Common myeloid progenitor, CD34-positive (primary cell): ENCODE data around the gene ZNF341.

Experiments used
- CTCF ChIA-PET: fragments of 350-600 bp; sonication (Branson Sonifier 250); formaldehyde crosslinking; loops from one replicate; lab custom pipeline; 2021; ENCODE audit warnings: antibody characterized with exemption; lab: Charles Lee
- POLR2A ChIA-PET: fragments of 350-600 bp; sonication (Branson Sonifier 250); formaldehyde crosslinking; loops from one replicate; lab custom pipeline; 2021; ENCODE audit warnings: antibody characterized with exemption; lab: Charles Lee
- DNase-seq, 3 donors: peaks; one replicate each; pipeline versions ENCODE4 v3.0.0 to v3.0.0-alpha.2; 2013
- H3K27ac ChIP-seq, 2 experiments: 1 replicate in 1 of 2; 2 replicates in 1 of 2; pipeline ENCODE4 v1.7.0; 2013; ENCODE audit warnings: inconsistent platforms in 2 of 2, low read length in 2 of 2, mild to moderate bottlenecking in 2 of 2, low read depth in 1 of 2, moderate library complexity in 1 of 2; ENCODE audit not compliant: severe bottlenecking in 2 of 2, insufficient read depth in 1 of 2, poor library complexity in 1 of 2
- H3K27me3 ChIP-seq, 5 experiments: replicated peaks in 2 of 5; 1 replicate in 3 of 5; 2 replicates in 2 of 5; pipeline versions ENCODE4 v1.6.1 to v1.7.0; 2013; ENCODE audit warnings: low read length in 4 of 5, mild to moderate bottlenecking in 2 of 5, moderate library complexity in 2 of 5, inconsistent platforms in 1 of 5; ENCODE audit not compliant: insufficient read depth in 5 of 5, control insufficient read depth in 4 of 5
- H3K36me3 ChIP-seq, 4 experiments: 1 replicate in 2 of 4; 2 replicates in 2 of 4; pipeline versions ENCODE4 v1.6.1 to v1.7.0; 2013; ENCODE audit warnings: low read length in 3 of 4, control low read depth in 1 of 4, mild to moderate bottlenecking in 1 of 4; ENCODE audit not compliant: control insufficient read depth in 4 of 4, insufficient read depth in 4 of 4
- H3K4me1 ChIP-seq, 4 experiments: 1 replicate in 3 of 4; 2 replicates in 1 of 4; pipeline versions ENCODE4 v1.6.1 to v1.7.1; 2013; ENCODE audit warnings: low read length in 3 of 4, mild to moderate bottlenecking in 3 of 4, control low read depth in 1 of 4, inconsistent platforms in 1 of 4, moderate library complexity in 1 of 4; ENCODE audit not compliant: control insufficient read depth in 4 of 4, insufficient read depth in 4 of 4; ENCODE audit errors: control extremely low read depth in 1 of 4
- H3K4me3 ChIP-seq, 7 experiments: 1 replicate in 4 of 7; 2 replicates in 3 of 7; pipeline versions ENCODE4 v1.5.1 to v1.7.0; 2013; ENCODE audit warnings: mild to moderate bottlenecking in 7 of 7, low read length in 6 of 7, moderate library complexity in 6 of 7, inconsistent platforms in 2 of 7, low read depth in 2 of 7, control low read depth in 1 of 7; ENCODE audit not compliant: insufficient read depth in 4 of 7, control insufficient read depth in 1 of 7; ENCODE audit errors: extremely low read depth in 1 of 7
- H3K9me3 ChIP-seq, 5 experiments: 1 replicate in 4 of 5; 2 replicates in 1 of 5; pipeline versions ENCODE4 v1.6.1 to v1.7.1; 2013; ENCODE audit warnings: low read length in 4 of 5, mild to moderate bottlenecking in 2 of 5, inconsistent platforms in 1 of 5, low read depth in 1 of 5, moderate library complexity in 1 of 5; ENCODE audit not compliant: control insufficient read depth in 4 of 5, insufficient read depth in 2 of 5; ENCODE audit errors: control extremely low read depth in 1 of 5
- WGBS: methylation state at CpG from one replicate; pipeline ENCODE4 v1.1.5; 2013; ENCODE audit not compliant: insufficient coverage; 5-methylcytosine and 5-hydroxymethylcytosine counted together

ZNF341 gene

GRCh38 chr20:33766686-33767085 is 34.9 kb downstream of the ZNF341 start:
- H3K4me3 ChIP-seq = no peak overlapping the region
- no peaks in the 10 kb centered on the region for H3K27me3 ChIP-seq
- no peaks in the 10 kb centered on the region for H3K9me3 ChIP-seq
- 95% methylated on average over 4 of the region's 9 CpGs for WGBS
- CTCF ChIA-PET = interaction anchor here (1.0 kb wide), 1 partner anchor 453 kb away, joined by 3 read pairs; no protein-coding TSS in a partner anchor
- no peaks in the 10 kb centered on the region for H3K4me1 ChIP-seq
- no peak for DNase-seq
- peaks cover 0 to 17% (median 3%) of the 10 kb centered on the region in 4 experiments for H3K36me3 ChIP-seq
- POLR2A ChIA-PET = no interaction called here
- H3K27ac ChIP-seq = no peak overlapping the region

GRCh38 chr20:33767777-33768138 is 36.0 kb downstream of the ZNF341 start:
- no peak for DNase-seq
- 100% methylated on average over 2 of the region's 2 CpGs for WGBS
- peaks cover 0 to 13% (median 3%) of the 10 kb centered on the region in 4 experiments for H3K36me3 ChIP-seq
- H3K4me1 ChIP-seq = no peaks in the 10 kb centered on the region
- no peak overlapping the region for H3K4me3 ChIP-seq
- POLR2A ChIA-PET = no interaction called here
- no peak overlapping the region for H3K27ac ChIP-seq
- H3K27me3 ChIP-seq = no peaks in the 10 kb centered on the region
- CTCF ChIA-PET = no interaction called here
- no peaks in the 10 kb centered on the region for H3K9me3 ChIP-seq

DNA sequence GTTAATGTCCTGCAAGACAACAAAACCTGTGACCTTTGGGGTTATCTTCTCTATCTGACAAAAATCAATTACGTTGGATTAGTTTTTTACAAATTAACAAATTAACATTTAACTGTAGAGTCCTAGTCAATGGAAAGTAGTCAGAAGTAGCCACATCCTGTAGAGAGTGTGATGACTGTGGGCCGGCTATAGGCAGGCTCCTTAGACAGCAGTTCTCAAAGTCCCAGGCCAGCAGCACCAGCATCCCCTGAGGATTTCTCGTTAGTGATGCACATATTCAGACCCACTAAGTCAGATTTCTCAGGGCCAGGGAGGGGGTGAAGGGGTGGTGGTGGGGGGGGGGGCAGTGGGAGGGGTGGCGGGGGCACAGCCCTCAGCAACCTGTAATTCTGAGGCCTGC is 37.2 kb downstream of the ZNF341 start:
- DNase-seq = no peak
- no peaks in the 10 kb centered on the region for H3K4me1 ChIP-seq
- no peaks in the 10 kb centered on the region for H3K9me3 ChIP-seq
- H3K36me3 ChIP-seq = peaks cover 0 to 13% (median 5%) of the 10 kb centered on the region in 4 experiments
- no peaks in the 10 kb centered on the region for H3K27me3 ChIP-seq
- CTCF ChIA-PET = no interaction called here
- POLR2A ChIA-PET = no interaction called here
- H3K27ac ChIP-seq = no peak overlapping the region
- no CpG with 5 or more reads among the region's 4 CpGs for WGBS
- H3K4me3 ChIP-seq = no peak overlapping the region

GRCh38 chr20:33770005-33770404 is 38.2 kb downstream of the ZNF341 start:
- no peaks in the 10 kb centered on the region for H3K9me3 ChIP-seq
- no peaks in the 10 kb centered on the region for H3K4me1 ChIP-seq
- no peaks in the 10 kb centered on the region for H3K27me3 ChIP-seq
- ChIA-PET POLR2A (no interaction called here), CTCF (no interaction called here)
- 98% methylated on average over 7 of the region's 10 CpGs for WGBS
- no peak overlapping the region for H3K27ac ChIP-seq
- no peak overlapping the region for H3K4me3 ChIP-seq
- peaks cover 0 to 13% (median 4%) of the 10 kb centered on the region in 4 experiments for H3K36me3 ChIP-seq
- DNase-seq = no peak

GRCh38 chr20:33771938-33772337 is 40.1 kb downstream of the ZNF341 start:
- no CpG with 5 or more reads among the region's 5 CpGs for WGBS
- Histone ChIP-seq H3K9me3 (no peaks in the 10 kb centered on the region), H3K27me3 (no peaks in the 10 kb centered on the region), H3K27ac (no peak overlapping the region), H3K4me3 (no peak overlapping the region), H3K36me3 (peaks cover 0 to 8% (median 3%) of the 10 kb centered on the region in 4 experiments), H3K4me1 (no peaks in the 10 kb centered on the region)
- ChIA-PET POLR2A (interaction anchor here (0.7 kb wide), 1 partner anchor 89 kb away, joined by 3 read pairs; no protein-coding TSS in a partner anchor), CTCF (interaction anchor here (1.0 kb wide), 1 partner anchor 21 kb away, joined by 3 read pairs; no protein-coding TSS in a partner anchor)
- DNase-seq = no peak

DNA sequence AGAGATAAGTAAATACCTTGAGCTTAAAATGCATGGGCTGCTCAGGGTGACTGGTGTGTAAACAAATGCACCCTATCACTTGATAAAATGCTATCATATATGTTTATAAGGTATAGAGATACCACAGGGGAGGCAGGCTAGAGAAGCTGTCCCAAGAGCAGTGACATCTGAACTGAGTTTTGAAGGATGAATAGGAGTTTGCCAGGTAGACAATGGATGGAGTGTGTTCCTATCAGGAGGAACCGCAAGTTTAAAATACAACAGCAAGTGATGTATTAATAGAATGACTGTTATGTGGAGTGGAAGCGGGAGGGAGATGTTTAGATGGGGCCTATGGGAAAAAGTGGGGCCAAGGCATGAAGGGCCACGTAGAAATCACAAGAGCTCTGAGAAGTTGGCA is 40.6 kb downstream of the ZNF341 start:
- POLR2A ChIA-PET = interaction anchor here (0.7 kb wide), 1 partner anchor 90 kb away, joined by 3 read pairs; no protein-coding TSS in a partner anchor
- CTCF ChIA-PET = interaction anchor here (1.0 kb wide), 1 partner anchor 20 kb away, joined by 3 read pairs; no protein-coding TSS in a partner anchor
- Histone ChIP-seq H3K4me3 (no peak overlapping the region), H3K27ac (no peak overlapping the region), H3K9me3 (no peaks in the 10 kb centered on the region), H3K27me3 (no peaks in the 10 kb centered on the region), H3K4me1 (no peaks in the 10 kb centered on the region), H3K36me3 (peaks cover 0 to 7% (median 2%) of the 10 kb centered on the region in 4 experiments)
- WGBS = 100% methylated on average over 3 of the region's 3 CpGs
- DNase-seq = no peak

DNA sequence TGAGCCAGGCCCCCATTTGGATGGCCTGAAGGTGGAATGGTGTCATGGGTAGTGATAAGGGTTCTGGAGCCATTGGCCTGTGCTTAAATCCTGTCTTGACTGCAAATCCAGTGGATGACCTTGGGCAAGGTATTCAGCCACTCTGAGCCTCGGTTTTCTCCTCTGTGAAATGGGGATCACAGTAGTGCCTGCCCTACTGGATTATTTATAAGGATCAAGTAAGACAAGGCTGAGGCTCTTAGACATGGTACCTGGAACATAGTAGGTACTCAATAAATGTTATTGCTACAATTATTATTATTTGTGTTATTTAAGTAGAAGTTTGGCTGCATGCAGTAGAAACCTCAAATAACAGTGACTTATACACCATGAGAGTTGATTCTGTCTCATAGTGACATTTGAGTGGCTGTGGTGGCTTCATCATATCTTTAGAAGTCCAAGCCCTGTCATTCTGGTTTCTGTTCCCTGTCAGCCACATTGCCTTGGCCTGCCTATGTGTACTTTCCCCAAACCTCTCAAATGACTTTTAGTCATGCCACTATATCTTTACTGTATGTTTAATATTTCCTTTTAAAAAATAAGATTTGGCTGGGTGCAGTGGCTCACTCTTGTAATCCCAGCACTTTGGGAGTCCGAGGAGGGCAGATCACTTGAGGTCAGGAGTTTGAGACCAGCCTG is 41.8 kb downstream of the ZNF341 start:
- Histone ChIP-seq H3K27me3 (no peaks in the 10 kb centered on the region), H3K36me3 (peaks cover 0 to 4% (median 1%) of the 10 kb centered on the region in 4 experiments), H3K27ac (no peak overlapping the region), H3K4me3 (no peak overlapping the region), H3K9me3 (no peaks in the 10 kb centered on the region), H3K4me1 (no peaks in the 10 kb centered on the region)
- ChIA-PET POLR2A (no interaction called here), CTCF (no interaction called here)
- DNase-seq = peak in 2 of 3 donors; percentile 10 to 30
- 100% methylated on average over 1 of the region's 2 CpGs for WGBS
